ENCODE measurements around the gene INSM1.

DNA sequence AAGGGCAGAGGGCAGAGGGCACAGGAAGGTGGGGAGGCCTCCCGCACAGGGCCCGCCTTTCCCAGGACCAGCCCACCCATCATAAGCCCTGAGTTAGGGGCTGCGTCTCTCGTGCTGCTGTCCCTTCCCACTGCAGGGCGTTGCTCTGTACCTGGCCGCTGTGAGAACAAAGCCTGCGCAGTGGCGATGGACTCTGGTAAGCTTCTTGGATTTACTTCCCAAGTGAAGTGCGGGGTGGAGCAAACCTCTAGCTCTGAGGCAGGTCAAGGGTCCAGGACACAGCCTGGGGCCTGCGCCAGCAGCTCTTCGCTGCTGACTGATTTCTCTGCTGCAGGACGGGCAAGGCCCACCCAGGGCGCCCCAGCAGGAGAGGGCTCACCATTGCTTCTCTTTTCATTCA is 23.9 kb downstream of the INSM1 start:
- TF ChIP-seq, protein P1, sequence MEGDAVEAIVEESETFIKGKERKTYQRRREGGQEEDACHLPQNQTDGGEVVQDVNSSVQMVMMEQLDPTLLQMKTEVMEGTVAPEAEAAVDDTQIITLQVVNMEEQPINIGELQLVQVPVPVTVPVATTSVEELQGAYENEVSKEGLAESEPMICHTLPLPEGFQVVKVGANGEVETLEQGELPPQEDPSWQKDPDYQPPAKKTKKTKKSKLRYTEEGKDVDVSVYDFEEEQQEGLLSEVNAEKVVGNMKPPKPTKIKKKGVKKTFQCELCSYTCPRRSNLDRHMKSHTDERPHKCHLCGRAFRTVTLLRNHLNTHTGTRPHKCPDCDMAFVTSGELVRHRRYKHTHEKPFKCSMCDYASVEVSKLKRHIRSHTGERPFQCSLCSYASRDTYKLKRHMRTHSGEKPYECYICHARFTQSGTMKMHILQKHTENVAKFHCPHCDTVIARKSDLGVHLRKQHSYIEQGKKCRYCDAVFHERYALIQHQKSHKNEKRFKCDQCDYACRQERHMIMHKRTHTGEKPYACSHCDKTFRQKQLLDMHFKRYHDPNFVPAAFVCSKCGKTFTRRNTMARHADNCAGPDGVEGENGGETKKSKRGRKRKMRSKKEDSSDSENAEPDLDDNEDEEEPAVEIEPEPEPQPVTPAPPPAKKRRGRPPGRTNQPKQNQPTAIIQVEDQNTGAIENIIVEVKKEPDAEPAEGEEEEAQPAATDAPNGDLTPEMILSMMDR (IDR thresholded peaks at IDR 0.05; ENCODE audit: low read depth, low read length): no peak
- TF ChIP-seq EZH2phosphoT487 (IDR thresholded peaks at IDR 0.05; ENCODE audit: low read depth): no peak
